GM19397 (cell line): ENCODE results near the gene SECTM1.
"Not testable (repeated sequence)": the region's sequence is repeated elsewhere in the genome, so short reads cannot be mapped to it uniquely, and the experiment has no call there.

Source experiments
- ATAC-seq: cut with Tn5 transposase; IDR thresholded peaks from one replicate; pipeline ENCODE4 v1.9.1; 2021; ENCODE audit warnings: mild to moderate bottlenecking, moderate library complexity; ENCODE audit not compliant: unreplicated experiment

The SECTM1 gene

GRCh38 chr17:82333279-82334171 is at the start of gene SECTM1:
Gene SECTM1, minus strand, starts transcription at chr17:82333766. Its CDS starts 6,526 bp downstream, at chr17:82327240.
- ATAC-seq, result no peak

DNA sequence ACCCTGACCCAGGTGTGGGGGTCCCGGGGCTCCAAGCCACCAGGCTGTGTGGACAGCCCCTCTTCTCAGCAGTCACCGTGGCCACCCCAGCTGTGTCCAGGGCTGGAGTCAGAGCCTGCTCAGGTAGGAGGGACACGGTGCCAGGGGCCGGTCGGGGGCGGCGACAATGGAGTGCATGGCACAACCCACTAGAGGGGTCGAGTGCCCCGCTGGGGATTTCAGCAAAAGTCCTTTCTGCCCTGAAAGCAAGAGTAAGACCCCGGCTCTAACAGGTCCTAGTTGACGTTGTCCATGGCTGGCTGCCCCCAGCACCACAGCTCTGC is 49.3 kb upstream of the SECTM1 start:
- ATAC-seq, result no peak

- not testable (repeated sequence) for ATAC-seq
Measured at GRCh38 chr17:82382220-82382932, 48.8 kb upstream of the SECTM1 start.

- ATAC-seq, result not testable (repeated sequence)
Measured at GRCh38 chr17:82381703-82382009, 48.1 kb upstream of the SECTM1 start.

DNA sequence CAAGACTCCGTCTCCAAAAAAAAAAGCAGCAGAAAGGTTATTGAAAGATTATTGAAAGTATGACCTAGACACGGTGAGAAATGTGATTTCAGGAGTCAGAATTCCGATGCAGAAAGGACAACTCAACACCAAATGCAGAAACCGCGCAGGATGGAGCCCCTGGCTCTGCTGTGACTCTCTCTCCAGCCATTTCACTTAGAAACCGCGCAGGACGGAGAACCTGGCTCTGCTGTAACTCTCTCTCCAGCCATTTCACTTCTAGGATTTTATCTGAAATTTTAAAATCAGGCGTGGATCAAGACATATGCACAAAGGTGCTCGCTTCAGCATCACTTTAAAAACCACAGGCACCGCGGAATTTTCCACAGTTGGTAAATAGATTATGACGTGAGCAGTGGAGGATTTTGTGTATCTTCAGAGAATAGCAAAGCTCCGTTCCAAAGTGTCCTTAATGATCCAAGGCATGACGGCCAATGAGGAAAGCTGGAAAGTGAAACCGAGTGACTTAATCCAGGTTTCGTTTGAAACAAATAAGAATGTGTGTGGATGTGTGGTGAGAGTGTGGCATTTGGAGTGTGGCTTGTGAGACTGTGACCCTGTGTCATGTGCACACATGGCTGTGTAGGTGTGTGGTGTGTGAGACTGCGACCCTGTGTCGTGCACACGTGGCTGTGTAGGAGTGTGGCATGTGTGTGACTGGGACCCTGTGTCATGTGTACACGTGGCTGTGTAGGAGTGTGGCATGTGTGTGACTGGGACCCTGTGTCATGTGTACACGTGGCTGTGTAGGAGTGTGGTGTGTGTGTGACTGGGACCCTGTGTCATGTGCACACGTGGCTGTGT is 47.5 kb upstream of the SECTM1 start:
- no peak for ATAC-seq

DNA sequence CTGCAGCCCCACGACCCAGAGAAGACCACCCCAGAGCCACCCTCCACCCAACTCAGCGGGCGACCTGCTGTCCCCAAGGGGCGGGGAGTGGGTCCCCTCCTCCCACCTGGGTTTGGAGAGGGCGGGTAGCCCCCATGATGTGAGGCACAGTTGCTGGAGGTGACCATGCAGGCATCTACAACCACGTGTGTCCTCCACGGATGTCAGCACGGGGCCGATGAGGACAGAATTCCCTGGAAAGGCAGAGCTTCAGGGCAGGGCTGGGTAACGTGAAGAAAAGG is 45.1 kb upstream of the SECTM1 start:
- no peak for ATAC-seq

- no peak for ATAC-seq
Measured at GRCh38 chr17:82377924-82378740, 44.6 kb upstream of the SECTM1 start.

DNA sequence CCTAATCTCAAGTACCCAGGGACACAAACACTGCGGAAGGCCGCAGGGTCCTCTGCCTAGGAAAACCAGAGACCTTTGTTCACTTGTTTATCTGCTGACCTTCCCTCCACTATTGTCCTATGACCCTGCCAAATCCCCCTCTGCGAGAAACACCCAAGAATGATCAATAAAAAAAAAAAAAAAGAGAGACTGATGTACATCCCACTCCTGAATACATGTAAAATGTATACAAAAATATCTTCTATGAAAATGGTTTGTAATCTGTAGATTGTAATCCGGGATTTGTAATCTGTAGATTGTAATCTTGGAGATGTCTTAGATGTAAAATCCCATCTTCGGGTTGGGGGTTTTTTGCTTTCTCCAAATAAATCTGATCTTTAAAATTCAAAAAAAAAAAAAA is 43.7 kb upstream of the SECTM1 start:
- not testable (repeated sequence) for ATAC-seq

DNA sequence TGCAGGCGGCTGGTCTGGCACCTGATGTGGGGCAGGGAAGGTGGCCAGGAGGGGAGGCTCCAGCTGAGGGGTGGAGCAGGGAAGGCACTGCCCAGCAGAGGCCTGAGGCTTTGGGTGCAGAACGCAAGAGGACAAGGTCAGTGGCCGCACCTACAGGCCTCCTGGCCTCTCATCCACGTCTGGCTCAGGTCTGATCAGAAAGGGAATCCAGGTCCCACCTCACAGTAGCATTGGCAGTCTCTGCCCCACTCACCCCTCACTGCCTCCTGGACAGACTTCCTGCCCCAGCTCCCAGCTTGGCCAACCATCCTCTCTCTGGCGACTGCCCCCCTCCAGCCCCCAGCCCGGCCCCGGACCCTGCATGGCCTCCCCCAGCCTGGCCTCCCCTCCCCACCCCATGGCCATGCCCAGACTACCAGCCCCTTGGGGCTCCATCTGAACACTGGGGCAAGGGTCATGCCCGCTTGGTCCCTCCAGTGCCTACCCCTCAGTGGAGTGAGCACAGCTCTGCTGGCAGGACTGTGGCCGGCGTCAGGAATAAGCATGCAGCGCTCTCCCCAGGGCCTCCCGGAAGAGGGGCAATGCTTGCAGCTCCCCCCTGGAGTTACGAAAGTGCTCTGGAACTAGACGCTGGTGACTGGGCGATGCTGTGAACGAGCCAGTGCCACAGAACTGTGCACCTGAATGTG is 42.6 kb upstream of the SECTM1 start:
- no peak for ATAC-seq

- ATAC-seq, result no peak
Measured at GRCh38 chr17:82375359-82376041, 41.9 kb upstream of the SECTM1 start.

GRCh38 chr17:82374626-82375331 is 41.2 kb upstream of the SECTM1 start:
- no peak for ATAC-seq

DNA sequence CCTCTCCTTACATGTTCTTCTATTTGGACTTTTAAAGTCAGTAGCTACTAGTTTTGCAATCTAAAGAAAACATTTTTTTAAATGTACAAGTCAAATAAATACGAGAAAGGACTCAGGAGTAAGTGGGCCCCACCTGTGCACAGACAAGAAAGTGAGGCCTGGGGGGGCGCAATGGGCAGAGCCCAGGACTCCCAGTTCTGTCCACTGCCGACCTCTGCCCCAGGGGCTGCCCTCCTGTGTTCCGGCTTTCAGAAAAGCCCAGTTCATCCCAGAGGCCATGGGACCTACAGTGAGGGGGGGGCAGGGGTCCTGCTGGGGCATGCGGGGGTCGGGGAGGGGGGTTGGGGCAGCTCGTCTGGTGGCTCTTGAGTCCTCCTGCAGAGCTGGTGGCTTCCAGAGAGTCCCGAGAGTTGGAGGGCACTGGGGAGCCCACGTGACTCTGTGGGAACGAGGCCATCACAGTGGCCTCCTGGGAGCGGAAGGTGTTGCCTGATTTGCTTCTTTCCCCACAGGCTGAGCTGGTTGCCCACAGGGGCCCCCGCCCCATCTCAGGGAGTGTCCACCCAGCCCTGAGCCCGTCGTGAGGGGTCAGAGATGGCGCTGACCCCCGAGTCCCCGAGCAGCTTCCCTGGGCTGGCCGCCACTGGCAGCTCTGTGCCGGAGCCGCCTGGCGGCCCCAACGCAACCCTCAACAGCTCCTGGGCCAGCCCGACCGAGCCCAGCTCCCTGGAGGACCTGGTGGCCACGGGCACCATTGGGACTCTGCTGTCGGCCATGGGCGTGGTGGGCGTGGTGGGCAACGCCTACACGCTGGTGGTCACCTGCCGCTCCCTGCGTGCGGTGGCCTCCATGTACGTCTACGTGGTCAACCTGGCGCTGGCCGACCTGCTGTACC is 40.4 kb upstream of the SECTM1 start:
- ATAC-seq, result no peak

GRCh38 chr17:82373072-82373452 is 39.5 kb upstream of the SECTM1 start:
- not testable (repeated sequence) for ATAC-seq

- ATAC-seq, result no peak
Measured at GRCh38 chr17:82372249-82373071, 38.9 kb upstream of the SECTM1 start.

- ATAC-seq, result no peak
Measured at GRCh38 chr17:82371333-82372248, 38.0 kb upstream of the SECTM1 start, which contains the start of gene UTS2R. Gene UTS2R, plus strand, starts transcription at chr17:82371765. Its CDS starts 2,560 bp downstream, at chr17:82374325.
